ENCODE measurements around the gene BCOR.

Gene BCOR

DNA sequence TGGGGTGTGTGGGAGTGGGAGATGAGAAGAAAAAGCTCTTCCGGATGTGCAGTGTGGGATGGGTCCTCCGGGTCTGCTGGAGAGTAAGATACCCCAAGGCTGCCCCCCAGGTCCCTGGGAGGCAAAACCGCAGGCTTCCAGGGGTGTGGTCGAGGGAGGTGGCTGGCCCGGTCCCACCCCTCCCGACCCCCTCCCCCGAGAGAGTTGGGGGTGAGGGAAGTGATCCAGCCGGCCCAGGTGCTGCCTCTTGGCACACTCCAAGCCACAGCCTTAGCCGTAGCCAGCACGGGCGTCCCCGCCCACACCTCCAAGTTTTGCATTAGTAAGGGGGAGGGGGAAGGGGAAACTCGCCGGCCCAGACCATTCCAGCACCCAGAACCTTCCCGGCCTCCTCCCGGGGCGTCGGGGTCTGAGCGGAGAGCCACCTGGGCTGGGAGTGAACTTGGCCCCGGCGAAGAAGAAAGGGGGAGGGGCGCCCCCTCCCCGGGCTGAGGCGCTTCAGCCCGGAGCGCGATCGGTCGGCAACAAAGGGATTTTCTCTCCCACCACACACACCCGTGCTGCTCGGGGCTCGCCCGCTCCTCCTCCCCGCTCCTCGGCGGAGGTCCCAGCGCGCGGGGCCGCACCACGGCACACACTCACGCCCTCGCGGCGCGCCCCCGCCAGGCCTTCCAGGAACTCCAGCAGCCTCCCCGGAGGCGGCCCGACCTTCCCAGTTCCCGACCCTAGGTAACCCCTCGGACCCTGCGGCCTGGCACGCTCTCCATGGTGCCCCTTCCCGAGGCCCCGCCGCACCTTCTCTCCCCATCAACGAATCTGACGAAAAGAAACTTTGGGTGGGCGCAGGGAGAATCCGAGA lies 14.4 kb downstream of the BCOR start:
- DNase-seq, result no peak

DNA sequence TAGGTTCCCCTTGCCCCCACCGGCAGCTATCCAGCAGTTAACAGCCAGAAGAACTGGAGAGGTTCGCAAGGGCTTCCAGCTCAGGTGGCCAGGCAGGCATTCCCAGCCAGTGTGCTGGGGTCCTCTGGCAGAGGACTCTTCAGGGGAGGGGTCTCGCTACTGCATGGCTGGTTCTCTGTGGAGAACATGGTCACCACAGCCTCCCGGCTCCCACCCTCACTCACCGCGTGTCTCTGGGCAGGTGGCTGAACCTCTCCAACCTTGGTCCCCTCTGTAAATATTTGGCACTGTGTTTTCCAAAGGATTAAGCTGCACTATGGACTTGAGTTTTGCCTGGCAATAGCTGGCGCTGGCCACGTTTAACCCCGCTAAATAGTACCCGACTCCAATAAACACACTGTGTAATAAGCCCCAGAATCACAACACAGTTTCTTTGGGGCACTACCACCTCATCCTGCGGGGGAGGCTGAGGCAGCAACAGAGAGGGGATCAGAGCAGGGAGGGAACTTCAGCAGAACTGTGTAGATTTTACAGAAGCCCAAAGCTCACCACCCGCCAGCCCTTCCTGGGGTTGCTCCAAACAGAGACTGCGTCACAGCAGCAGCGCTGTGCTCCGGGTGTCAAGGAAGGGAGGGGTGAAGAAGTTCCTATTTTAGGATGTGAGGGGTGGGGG lies 15.2 kb downstream of the BCOR start:
- DNase-seq, result no peak

DNA sequence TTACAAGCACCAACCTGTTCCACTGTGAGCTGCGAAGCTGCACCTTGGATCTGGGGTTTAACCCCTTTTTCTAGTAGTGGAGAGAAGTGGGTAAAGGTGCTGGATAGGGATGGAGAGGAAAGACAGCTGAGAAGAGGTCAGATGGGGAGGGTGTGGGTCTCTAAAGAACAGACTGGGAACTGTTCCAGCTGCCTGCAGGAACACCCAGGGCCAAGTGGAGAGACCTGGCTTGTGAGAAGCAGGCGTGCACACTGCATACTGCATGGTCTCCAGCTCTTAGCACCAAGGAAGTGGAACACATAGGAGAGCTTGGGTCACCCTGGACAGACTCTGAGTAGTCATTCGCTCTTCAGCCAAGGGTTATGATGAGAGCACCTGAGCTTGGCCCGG lies 16.1 kb downstream of the BCOR start:
- no peak for DNase-seq

DNA sequence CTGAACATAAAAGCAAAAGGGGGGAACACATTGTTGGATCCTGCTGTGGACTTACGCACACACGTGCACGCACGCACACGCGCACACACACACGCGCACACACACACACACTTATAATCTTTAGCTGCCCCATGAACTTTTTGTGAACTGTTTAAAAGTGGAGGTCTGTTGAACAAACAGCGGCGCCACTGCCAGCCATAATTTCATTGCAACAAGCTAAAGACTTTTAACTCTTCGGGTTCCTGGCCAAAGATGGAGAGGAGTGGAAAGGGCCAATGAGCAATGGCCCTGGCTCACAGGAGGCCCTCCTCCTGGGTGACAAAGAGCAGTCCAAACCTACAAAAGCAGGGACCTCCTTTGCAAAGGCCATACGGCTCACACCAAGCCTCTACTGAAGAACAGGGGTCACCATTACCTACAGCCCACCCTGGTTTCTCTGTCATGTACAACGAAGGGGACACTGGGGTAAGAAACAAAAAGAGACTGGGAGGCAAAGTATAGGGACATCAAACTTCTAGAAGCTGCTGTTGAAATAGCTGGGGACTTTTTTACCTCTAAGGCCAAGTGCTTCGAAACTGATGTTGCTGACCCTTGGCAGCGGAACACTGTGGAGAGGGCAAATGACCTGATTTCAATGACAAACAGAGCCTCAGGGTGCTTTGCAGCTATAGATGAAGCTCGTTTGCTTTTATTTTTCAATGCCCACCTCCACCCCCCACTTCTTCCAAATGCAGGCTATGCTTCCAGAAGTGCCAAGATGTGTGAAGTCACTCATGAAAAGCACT lies 16.7 kb downstream of the BCOR start:
- DNase-seq, result no peak

DNA sequence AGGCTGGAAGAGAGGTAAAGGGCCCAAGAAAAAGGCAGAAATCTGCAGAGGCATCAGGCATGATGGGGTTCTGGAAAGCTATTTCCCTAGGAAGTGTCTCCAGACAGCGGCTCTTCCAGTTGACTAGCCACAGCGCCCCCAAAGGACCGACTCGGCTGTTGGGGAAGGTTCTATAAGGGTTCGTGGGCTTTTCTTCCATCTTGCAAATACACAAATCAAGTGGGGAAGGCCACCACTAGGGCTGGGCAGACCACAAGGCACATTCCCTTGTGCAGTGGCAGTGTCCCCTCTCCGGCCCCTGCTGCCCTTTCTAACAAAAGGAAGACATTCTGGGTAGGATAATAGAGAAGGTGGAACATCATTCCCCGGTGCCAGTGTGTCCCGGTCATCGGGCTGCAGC lies 18.2 kb downstream of the BCOR start:
- DNase-seq, result no peak

DNA sequence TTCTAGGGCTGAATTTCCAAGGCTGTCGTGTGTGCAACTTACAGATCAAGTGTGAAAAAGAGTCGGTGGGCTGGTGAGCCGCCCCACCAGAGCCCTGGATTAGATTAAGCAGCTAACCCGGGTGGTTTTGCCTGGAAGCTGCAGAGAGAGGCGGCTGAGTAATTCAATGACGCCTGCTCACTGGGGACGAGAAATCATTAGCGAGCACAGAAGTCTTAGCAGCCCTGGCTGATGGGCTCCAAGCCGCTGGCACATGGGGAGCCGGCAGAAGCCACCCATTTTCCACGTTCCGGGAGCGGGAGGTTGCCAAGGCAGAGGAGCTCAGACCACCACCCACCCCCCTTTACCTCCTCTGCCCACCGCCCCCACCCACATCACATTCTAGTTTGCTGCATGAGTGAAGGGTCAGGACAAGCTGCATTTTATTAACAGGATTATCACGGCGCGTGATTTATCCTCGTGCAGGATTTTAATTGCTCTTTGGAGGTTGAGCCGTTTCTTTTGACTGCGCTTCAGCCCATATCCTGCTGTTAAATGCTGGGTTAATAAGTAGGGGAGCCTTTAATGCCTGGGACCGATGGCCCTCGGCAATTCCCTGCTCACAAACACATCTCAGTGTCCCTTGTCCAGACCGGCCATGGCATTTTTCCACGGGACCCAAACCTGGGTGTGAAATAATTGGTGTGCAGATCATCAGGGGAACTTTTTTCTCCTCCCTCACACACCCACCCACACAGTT lies 19.1 kb downstream of the BCOR start:
- DNase-seq, result no peak

DNA sequence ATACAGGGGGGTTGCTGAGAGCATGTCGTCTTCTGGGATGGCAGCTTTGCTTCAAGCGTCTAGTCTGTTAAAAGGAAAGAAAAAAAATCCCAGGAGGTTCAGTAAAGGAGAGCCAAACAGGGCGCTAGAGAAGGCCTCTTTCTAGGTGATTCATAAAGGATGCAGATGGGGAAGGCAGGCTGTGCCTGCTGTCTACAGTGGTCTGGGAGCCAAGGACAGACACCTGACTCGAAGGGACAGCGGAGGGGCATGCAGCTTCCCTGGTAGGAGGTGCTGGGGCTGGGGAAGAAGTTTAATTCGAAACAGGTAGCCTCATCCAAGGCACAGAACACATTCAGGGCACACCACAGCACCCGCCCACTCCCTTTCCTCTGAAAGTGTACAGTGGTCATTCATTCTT lies 19.9 kb downstream of the BCOR start:
- no peak for DNase-seq

DNA sequence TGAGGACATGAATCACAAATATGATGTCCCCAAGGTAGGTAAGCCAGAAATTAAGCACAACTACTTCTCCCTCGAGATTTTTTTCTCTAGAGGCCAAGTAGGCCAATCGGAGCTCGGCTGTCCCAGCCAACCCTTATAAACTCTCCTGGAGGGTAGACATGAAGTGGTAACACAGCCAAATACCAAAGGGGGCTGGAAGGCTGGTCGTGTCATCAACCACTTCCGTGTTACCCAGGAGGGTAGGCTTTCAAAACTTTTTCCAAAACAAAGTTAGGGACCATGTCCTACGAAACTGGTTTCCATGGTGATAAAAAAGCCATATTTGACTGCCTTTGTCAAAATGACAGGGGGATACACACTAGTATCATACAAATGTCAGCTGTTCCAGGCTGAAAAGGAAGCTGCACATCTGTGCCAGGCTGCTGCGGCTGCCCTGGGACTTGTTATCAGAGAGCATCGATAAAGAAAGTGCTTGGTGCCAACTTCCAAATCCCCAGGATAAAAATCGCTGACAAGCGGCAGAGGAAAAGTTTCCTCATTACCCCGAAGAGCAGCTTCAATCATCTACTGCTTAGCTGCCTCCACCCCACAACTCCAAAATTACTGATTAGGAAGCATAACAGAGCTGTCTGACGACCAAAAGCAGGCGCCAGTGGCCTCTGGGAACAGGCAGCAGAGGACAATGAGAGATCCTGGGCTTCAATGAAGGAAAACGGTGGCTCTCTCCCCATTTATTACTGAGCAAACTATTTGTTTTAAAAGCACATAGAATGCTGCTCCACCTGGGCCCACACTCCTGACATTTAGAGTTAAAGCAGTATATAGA lies 20.8 kb downstream of the BCOR start:
- DNase-seq, result no peak

DNA sequence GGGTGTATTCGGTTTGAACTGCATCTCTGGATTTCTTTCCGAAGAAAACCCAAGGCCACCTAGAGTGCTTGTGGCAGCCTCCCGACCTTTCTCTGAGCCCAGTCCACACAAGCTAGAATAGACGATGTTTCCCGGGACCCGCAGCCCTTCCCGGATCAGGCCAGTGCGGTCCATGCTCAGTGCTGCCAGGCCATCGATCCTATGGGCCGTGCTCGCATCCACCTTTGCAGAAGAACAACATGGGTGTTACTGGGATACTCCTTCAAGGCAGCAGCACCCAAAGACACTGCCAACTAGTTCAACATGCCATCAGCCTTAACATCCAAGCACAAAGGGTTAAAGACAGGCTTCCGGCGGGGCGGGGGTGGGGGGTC lies 22.8 kb downstream of the BCOR start:
- DNase-seq, result no peak

DNA sequence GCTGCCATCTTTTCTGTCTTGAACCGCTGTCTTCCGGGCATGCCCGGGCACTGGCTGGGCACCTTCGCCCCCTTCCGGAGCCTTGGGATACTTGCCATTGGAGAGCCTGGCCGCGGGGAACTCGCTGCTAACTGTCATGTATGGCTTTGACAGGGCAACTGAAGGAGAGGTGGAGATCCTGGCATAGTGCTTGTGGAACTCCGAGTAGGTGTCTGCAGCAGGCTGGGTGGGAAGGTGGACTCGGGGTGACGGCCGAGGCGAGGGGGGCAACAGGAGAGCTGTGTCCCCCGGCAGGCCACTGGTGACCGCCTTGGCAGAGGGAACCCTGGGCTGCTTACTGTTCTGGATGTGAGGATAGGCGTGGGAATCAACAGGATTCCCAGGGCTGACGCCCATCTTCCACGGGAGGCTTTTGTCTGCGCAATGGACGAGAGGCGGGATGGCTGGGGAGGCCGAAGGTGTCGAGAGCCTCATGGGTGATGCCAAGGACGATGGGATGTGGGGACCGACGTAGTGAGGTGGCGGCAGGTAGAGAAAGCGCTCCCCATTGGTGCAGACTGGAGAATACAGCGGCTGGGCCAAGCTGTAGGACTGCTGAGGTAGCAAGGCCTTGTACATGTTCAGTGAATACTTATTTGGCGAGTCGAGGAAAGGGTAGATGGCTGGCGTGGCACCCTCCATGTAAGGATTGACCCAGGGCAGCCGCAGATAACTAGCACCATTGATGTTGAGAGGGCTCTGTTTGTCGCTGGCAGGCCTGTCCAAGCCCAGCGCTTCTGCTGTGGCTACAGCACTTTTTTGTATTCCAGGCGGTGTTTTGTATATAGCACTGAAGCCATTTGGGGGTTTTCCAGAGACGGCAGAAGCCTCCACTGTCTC lies 23.4 kb downstream of the BCOR start:
- DNase-seq, result no peak

DNA sequence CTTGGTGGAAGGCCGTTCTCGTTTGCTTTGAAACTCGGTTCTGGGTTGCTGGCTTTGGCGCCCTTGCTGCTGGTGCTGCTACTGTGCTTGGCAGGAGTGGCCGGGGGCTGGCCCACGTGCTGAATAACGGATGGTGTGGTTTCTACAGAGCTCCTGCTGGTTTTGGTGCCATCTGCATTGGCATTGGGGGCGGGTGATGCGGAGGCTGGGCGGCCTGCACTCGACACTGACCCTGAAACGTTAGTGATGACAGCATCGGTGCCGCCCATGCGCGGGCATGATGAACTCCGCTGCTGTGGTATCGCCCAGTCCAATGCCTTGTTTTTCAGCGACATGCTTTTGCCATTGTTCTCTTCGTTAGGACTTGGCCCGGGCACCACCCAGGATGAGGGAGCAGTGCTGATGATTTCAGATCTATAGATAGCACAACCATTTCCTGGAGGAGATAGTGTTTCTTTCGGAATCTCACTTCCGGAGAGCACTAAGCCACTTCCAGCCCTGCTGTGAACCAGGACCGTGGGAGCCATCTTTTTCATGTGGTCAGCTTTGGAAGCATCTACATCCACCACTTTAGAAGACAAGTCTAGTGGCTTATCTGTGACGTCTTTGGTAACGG lies 24.2 kb downstream of the BCOR start:
- no peak for DNase-seq

DNA sequence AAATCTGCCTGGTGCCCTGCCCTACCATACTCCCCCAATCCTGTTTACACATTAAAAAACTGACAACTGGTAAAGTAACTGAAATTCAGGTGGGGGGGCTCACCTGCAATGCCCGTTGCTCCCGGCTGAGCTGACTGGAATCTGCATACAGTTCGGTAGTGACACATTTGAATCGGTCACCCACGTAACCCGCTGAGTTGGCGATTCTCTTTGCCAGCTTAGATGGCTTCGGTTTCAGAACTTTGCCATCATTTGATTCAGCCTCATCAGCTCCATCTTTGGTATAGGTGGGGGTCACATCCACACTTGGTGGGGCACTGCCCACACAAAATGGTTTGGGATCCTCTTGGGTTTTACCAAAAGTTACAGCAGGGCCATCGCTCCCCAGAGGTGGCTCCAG lies 25.5 kb downstream of the BCOR start:
- DNase-seq, result no peak

DNA sequence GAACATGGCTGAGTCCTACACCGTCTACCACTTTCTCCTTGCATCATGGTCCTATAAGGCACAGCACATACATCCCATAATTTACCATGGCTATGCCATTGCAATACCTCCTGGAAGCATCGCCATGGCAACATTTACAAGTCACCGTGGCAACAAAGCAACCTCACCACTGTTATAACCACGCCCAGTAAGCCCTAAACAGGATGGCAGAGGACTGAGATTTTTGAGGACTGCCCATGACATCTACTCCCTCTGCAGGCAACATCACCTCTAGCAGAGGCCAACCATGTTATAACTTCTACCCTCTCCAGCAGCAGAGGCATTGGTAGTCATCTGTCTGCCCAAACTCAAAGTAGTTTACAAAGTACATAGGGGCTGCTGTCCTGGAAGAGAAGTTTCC lies 29.7 kb downstream of the BCOR start:
- no peak for DNase-seq

DNA sequence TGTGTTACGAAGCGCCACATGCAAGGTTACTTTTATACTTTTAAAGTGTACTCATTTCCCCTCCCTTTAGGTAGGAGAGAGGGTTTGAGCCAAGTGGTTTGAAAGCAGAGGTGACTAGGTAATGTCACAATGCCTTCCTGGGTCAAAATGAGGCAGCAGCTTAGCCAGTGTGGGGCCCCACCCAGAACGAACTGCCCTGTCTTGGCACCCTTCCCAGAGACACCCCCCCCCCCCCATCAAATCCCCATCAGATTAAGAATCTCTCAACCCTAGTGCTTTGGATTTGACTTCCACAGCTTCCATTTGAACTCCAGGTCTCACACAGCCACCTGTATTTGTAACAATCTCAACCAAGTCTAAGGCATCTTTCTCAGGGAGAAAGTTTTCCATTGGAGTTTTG lies 31.1 kb downstream of the BCOR start:
- no peak for DNase-seq

DNA sequence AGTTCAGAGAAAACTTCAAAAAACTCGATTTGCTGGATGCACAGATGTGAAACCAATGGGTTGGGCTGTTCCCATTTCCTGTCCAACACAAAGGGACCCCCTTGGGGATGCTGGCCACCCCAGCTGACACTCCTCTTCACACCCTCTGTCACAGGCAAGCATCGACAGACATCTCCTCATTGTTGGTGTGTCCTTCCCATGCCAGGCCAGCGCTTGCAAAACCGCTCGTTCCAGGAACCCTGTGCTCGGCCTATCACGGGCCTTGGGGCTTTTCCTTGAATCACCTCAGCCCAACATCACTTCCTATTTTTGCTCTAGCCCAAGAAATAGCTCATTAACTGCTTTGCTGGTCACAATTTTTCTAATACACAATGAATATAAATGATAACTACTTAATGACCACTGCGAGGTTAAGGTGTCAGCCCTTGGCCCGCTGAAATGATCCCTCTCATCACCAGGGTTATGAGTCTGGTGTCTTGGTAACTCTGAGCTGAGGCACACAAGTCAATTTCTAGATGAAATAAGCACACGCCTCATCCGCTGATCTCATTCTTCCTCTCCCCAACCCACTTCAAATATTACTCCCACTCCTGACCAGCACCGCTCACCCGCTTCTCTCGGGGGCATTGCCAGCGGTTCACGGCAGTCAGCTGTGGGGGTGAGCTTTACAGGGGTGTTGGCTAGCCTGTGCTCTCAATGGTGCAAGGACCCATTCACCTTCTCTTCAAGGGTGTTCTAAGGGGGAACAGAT lies 32.3 kb downstream of the BCOR start:
- DNase-seq, result no peak

DNA sequence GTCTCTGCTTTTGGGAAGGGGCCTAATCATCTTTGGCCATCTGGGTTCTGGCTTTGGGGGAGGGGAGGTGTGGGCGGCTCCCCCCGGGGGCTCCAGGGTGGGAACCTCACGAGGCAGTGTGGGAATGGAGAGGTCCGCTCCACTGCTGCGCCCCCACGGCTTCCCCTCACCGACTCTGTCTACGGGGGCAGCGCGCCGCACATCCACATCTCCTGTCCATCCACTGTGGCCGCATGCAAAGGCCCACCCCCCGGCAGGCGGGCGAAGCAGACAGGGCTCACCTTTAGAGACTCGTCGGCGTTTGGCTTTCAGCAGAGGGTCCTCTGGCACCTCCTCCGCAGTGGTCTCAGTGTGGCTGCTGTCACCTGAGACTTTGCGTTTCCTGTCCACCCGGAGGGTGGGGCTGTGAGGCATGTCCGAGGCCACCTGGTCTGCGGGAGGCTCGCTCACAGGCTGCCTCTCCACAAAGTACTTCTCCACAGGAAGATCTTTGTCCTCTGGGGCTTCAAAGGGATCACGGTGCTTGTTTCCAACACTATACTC lies 33.6 kb downstream of the BCOR start:
- DNase-seq, result no peak

DNA sequence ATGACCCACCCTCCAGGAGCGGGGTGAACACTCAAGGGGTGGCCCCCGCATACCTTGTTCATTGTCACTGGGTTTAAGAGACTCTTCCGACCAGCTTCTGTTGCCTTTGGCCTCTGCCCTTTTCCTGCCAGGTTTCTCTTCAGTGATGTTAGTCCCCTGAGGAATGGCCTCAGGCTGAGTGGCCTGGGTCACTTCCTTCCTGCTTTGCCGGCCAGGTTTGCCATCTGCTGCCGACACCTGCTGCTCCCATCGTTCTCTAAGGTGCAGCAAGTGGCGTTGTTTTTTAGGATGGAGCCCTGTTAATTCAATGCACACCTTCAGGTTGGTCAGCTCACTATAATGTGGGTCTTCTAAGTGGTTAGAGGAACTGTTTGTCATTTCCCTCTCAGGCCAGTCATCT lies 34.2 kb downstream of the BCOR start:
- no peak for DNase-seq

DNA sequence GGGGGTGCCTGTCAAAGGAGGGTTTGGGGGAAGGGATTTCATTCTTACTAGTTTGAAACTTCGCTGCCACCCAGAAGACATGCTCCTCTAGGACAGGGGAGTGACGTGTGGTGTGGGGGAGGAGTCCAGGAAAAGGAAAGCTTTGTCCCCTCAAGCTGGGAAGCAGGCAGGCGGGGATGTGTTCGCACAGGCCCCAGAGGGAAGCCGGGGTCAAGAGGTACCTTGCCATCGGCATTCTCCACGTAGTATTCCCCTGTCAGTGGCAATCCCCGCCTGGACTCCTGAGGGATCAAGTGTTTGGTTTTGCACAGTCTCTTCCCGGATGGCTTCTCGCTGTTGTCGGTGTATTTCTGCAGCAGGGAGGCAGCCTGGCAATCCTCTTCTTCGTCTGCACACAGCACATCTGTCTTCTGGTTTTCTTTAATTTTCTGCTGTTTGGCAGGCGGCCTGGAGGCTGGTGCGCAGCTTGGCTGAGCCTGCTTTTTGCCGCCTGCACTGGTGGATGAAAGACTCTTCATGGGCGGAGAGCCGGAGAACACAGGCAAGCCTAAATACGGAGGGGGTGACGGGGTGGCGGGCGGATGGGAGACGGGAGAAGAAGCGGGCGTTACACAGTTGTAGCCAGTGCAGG lies 35.1 kb downstream of the BCOR start:
- DNase-seq, result no peak

DNA sequence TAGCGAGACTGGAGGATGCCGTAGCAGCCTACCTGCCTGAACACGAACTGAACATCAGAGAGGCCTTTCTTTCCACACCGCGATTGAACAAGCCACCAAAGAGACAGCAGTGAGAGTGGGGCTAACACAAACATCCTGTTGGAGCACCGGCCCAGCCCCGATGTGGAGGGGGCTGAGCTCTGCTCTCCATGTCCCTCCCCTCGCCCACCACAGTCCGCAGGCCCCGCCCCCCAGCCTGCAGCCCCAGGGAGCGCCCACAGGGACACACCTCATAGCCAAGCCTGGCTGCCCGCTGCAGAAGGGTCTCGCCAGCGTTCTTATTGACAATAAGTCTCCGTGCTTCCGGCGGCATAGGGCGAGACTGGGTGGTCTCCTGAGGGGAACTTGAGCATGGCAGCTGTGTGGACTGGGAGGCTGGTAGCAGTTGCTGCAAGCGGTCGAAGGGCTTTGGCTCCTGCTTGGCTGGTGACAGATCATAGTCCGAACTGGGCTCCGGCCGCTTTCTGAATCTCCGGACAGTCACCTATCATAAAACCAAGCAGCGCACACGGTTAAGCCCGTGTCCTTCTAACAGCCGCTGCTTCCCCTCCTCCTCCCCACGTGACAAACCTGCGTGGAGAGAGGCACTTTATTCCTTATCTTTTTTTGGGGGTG lies 35.8 kb downstream of the BCOR start:
- no peak for DNase-seq
